Right atrium auricular region (tissue), 2 donors: ENCODE data around the gene SLC22A16. TPM values are rescaled to one million over a fixed set of nuclear protein-coding genes. Genes with fewer than 3 reads are reported as not detected.

Experiments used
- DNase-seq: peaks from one replicate; pipeline ENCODE4 v3.0.0-alpha.2; 2019; ENCODE audit warnings: low spot score
- H3K27ac ChIP-seq, 2 donors: fragments of 200-600 bp; sonication (generic); 1 replicate in 1 of 2; 2 replicates in 1 of 2; pipeline ENCODE4 v1.5.1; 2016 to 2019
- H3K27me3 ChIP-seq, 2 donors: fragments of 200-600 bp; sonication (generic); one replicate each; pipeline versions ENCODE4 v1.5.1 to v1.6.0; 2017 to 2019
- H3K36me3 ChIP-seq: fragments of 200-600 bp; sonication (generic); one replicate; pipeline ENCODE4 v1.5.1; 2016
- H3K4me1 ChIP-seq, 2 donors: fragments of 200-600 bp; sonication (generic); one replicate each; pipeline versions ENCODE4 v1.5.1 to v1.6.0; 2017 to 2019
- H3K4me3 ChIP-seq, 2 donors: fragments of 200-600 bp; sonication (generic); 1 replicate in 1 of 2; 2 replicates in 1 of 2; pipeline ENCODE4 v1.5.1; 2017 to 2019; ENCODE audit warnings: mild to moderate bottlenecking in 1 of 2, moderate library complexity in 1 of 2
- H3K9me3 ChIP-seq, 2 donors: fragments of 200-600 bp; sonication (generic); one replicate each; pipeline ENCODE4 v1.5.1; 2019
- CTCF ChIP-seq, 2 donors: fragments of 200-600 bp; sonication (generic); IDR thresholded peaks; one replicate each; pipeline ENCODE4 v1.5.1; 2019; ENCODE audit warnings: antibody characterized with exemption in 2 of 2
- total RNA-seq, 2 donors: library from RNA; depleted of rRNA; stranded (reverse); fragments of >200 nt; gene quantifications; one replicate each; pipeline ENCODE4 v1.1.0, GENCODE V29; 2016

SLC22A16 gene
- total RNA-seq: not detected

DNA sequence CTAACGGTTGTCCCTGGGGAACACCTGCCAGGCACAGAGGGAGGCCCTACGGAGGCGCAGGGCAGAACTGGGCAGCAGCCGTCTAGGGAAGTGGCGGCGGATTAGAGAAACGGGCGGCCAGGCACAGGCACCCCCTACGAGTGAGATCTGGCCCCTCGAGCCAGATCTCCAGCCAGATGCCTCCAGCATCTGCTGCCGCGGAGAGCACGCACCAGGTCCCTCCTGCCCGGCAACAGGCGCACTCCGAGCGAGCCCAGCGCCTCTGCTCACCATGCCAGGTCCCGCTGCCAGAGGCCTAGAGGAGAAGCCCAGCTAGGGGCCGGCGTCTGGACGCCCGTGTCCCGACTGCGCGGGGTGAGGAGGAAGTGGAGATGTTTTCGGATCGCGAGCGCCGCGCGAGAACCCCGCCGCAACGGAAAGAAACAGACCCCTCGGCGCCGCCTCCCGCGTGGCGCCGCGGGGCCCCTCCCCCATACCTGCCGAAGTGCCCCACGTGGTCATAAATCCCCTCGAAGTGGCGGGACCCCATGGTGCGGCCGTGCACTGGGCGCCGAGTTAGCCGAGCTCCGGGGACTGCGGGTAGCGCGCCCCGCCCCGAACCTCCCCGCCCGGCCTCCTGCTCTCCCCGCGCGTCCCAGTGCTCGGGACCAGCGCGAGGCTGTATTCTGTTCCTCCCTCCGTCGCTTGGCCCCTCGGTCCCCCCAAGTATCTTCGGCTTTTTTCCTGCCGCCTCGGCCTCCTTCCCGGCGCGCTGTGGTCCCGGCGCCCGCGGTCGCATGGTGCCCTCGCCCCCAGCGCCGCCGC, at the start of gene SLC22A16:
Gene SLC22A16 (minus strand): TSS at position 568 of the 804 bp plus-strand sequence. CDS start 39 bp downstream, at position 529.
- no peak within 1 kb of the TSS for H3K27ac ChIP-seq
- no peaks in the 10 kb centered on the region for H3K36me3 ChIP-seq
- no peak for DNase-seq
- H3K9me3 ChIP-seq: no peaks in the 10 kb centered on the region
- no peaks in the 10 kb centered on the region for H3K27me3 ChIP-seq
- TF ChIP-seq CTCF (IDR thresholded peaks at IDR 0.05): no peak
- H3K4me3 ChIP-seq: peak within 1 kb of the TSS; percentile 14 to 43
- H3K4me1 ChIP-seq: no peaks in the 10 kb centered on the region

DNA sequence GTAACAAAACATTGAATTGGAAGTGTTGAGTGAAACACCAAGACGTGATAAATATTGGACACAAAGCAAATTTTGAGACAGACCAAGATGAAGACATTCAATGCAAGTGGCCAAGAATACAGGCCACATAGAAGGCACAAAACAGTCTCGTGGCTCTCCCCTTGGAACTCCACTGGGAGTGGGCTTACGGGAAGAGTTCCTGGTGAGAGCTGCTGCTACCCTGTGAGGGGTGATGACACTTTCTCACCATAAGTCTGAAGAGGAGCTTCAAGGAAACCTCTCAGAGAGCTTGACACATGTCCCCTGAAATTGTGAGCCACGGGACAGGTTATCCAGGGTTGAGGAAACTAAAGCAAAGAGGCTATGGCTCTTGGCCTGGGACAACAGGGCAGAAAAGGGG, 48.6 kb upstream of the SLC22A16 start:
- TF ChIP-seq CTCF (IDR thresholded peaks at IDR 0.05): no peak
- Histone ChIP-seq H3K9me3 (no peaks in the 10 kb centered on the region), H3K4me3 (no peak overlapping the region), H3K4me1 (peaks cover 0 to 7% of the 10 kb centered on the region in 2 donors), H3K27me3 (no peaks in the 10 kb centered on the region), H3K36me3 (no peaks in the 10 kb centered on the region), H3K27ac (no peak overlapping the region)
- no peak for DNase-seq

DNA sequence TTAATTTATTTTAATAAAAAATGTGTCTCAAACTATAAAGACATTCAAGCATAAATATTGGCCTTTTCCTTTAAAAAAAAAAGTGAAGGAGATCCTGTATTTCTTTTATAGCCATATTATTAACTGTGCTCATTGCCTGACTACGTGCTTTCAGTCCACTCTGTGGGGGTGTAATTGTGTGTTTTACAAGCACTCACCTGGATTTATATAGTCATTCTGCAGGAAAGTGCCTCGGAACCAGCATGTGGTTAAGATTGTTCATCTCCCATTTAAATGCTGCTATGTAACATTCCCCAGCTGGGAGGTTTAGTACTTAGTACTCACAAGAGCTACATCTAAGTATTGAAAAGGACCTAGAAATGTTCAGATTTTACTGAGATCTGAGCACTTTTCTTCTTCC, 47.9 kb upstream of the SLC22A16 start:
- Histone ChIP-seq H3K9me3 (no peaks in the 10 kb centered on the region), H3K27me3 (no peaks in the 10 kb centered on the region), H3K36me3 (no peaks in the 10 kb centered on the region), H3K4me1 (peaks cover 0 to 7% of the 10 kb centered on the region in 2 donors), H3K27ac (no peak overlapping the region), H3K4me3 (no peak overlapping the region)
- DNase-seq: no peak
- no peak for TF ChIP-seq CTCF (IDR thresholded peaks at IDR 0.05)

GRCh38 chr6:110523451-110524021, 47.1 kb upstream of the SLC22A16 start:
- Histone ChIP-seq H3K27ac (no peak overlapping the region), H3K27me3 (no peaks in the 10 kb centered on the region), H3K4me1 (peaks cover 0 to 7% of the 10 kb centered on the region in 2 donors), H3K36me3 (no peaks in the 10 kb centered on the region), H3K4me3 (no peak overlapping the region), H3K9me3 (no peaks in the 10 kb centered on the region)
- DNase-seq: no peak
- no peak for TF ChIP-seq CTCF (IDR thresholded peaks at IDR 0.05)

GRCh38 chr6:110522427-110522826, 46.0 kb upstream of the SLC22A16 start:
- no peaks in the 10 kb centered on the region for H3K4me1 ChIP-seq
- TF ChIP-seq CTCF (IDR thresholded peaks at IDR 0.05): no peak
- DNase-seq: no peak
- H3K27me3 ChIP-seq: no peaks in the 10 kb centered on the region
- H3K4me3 ChIP-seq: no peak overlapping the region
- H3K36me3 ChIP-seq: no peaks in the 10 kb centered on the region
- no peak overlapping the region for H3K27ac ChIP-seq
- H3K9me3 ChIP-seq: no peaks in the 10 kb centered on the region
